Neuronal stem cell (in vitro differentiated cells): ENCODE data around the gene ISLR2. TPM values are rescaled to one million over a fixed set of nuclear protein-coding genes. Genes with fewer than 3 reads are reported as not detected.

Source experiments
- small RNA-seq: library from polyadenylated mRNA; stranded (forward); fragments of <200 nt; extraction: miRNeasy Mini kit (QIAGEN cat#:217004); gene quantifications from one replicate; pipeline ENCODE3, GENCODE V24; 2013; ENCODE audit not compliant: insufficient read depth

Gene ISLR2

Small RNAs within 50 kb of the gene (small RNA-seq; reads per million reads assigned to genes)
- gene RF00017, result not detected
